ENCODE measurements around the gene CRAT. TPM values are rescaled to one million over a fixed set of nuclear protein-coding genes. Genes with fewer than 3 reads are reported as not detected.
A peak's percentile ranks its signal among the peaks of the same experiment; 100 is the strongest.

Gene CRAT
- total RNA-seq, 3 donors from 2014 or later: 3.4 to 5.2 (median 5.2) TPM

DNA sequence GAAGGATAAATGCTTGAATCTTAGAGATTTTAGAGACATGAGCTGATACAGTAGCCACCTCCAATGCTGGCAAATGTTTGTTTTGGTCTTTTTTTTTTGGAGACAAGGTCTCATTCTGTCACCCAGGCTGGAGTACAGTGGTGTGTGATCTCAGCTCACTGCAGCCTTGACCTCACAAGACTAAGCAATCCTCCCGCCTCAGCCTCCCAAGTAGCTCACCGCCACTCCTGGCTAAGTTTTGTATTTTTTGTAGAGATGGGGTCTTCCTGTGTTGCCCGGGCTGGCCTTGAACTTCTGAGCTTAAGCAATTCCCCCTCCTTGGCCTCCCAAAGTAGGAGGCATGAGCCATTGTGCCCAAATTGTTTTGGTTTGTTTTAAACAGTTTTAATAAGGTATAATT, 36.5 kb downstream of the CRAT start:
- Mint-ChIP-seq H3K4me1 (ENCODE audit: low read depth) (peaks cover 22% of the 10 kb centered on the region), H3K36me3 (ENCODE audit: insufficient read depth) (no peaks in the 10 kb centered on the region), H3K4me3 (no peak overlapping the region), H3K9me3 (no peaks in the 10 kb centered on the region), H3K27me3 (ENCODE audit: low read depth) (no peaks in the 10 kb centered on the region)
- DNase-seq (no peak), ATAC-seq (no peak)

DNA sequence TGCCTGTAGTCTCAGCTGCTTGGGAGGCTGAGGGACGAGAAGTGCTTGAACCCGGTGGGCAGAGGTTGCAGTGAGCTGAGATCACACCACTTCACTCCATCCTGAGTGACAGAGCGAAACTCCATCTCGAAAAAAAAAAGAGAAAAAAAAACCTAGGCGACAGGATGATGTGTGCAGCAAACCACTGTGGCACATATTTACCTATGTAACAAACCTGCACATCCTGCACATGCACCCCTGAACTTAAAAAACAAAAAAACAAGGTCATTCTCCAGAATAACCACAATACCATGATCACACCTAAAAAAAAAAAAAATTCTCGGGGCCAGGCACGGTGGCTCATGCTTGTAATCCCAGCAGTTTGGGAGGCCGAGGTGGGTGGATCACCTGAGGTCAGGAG, 37.2 kb downstream of the CRAT start:
- no peaks in the 10 kb centered on the region for H3K9me3 Mint-ChIP-seq
- H3K4me3 Mint-ChIP-seq: no peak overlapping the region
- no peaks in the 10 kb centered on the region for H3K27me3 Mint-ChIP-seq (ENCODE audit: low read depth)
- no peak for DNase-seq
- H3K36me3 Mint-ChIP-seq (ENCODE audit: insufficient read depth): no peaks in the 10 kb centered on the region
- no peak for ATAC-seq
- H3K4me1 Mint-ChIP-seq (ENCODE audit: low read depth): peaks cover 28% of the 10 kb centered on the region

- DNase-seq: no peak
- Mint-ChIP-seq H3K4me3 (no peak overlapping the region), H3K9me3 (no peaks in the 10 kb centered on the region), H3K27me3 (ENCODE audit: low read depth) (no peaks in the 10 kb centered on the region), H3K4me1 (ENCODE audit: low read depth) (peaks cover 32% of the 10 kb centered on the region), H3K36me3 (ENCODE audit: insufficient read depth) (no peaks in the 10 kb centered on the region)
- ATAC-seq: no peak
Measured at GRCh38 chr9:129072171-129072570, 38.4 kb downstream of the CRAT start.

DNA sequence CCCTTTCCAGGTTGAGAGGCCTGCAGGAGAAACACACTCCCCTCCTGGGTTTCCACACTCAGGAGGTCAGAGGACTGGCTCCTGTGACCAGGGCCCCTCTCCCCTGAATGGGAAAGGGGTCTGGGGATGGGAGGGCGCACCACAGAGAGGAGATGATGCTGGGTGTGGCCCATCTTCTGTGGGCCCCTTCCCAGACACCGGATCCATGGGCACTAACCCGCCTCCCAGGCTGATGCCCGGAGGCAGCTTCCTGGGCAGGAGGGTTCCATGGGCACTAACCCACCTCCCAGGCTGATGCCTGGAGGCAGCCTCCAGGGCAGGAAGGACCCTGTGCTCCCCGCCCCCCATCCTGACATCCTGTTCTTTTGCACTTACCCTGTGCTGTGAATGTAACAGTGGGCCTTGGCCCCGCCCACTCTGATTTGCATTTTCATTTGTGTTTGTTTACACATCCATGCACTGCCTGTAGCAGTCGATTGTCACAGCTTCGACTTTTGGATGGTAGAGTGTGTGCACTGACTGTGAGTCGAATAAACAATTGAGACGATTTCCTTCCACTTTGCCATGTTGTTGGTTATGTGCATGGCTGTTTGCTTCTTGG, 39.0 kb downstream of the CRAT start:
- no peak for ATAC-seq
- H3K36me3 Mint-ChIP-seq (ENCODE audit: insufficient read depth): no peaks in the 10 kb centered on the region
- H3K27me3 Mint-ChIP-seq (ENCODE audit: low read depth): no peaks in the 10 kb centered on the region
- no peak overlapping the region for H3K4me3 Mint-ChIP-seq
- no peaks in the 10 kb centered on the region for H3K9me3 Mint-ChIP-seq
- DNase-seq: no peak
- H3K4me1 Mint-ChIP-seq (ENCODE audit: low read depth): peaks cover 32% of the 10 kb centered on the region

DNA sequence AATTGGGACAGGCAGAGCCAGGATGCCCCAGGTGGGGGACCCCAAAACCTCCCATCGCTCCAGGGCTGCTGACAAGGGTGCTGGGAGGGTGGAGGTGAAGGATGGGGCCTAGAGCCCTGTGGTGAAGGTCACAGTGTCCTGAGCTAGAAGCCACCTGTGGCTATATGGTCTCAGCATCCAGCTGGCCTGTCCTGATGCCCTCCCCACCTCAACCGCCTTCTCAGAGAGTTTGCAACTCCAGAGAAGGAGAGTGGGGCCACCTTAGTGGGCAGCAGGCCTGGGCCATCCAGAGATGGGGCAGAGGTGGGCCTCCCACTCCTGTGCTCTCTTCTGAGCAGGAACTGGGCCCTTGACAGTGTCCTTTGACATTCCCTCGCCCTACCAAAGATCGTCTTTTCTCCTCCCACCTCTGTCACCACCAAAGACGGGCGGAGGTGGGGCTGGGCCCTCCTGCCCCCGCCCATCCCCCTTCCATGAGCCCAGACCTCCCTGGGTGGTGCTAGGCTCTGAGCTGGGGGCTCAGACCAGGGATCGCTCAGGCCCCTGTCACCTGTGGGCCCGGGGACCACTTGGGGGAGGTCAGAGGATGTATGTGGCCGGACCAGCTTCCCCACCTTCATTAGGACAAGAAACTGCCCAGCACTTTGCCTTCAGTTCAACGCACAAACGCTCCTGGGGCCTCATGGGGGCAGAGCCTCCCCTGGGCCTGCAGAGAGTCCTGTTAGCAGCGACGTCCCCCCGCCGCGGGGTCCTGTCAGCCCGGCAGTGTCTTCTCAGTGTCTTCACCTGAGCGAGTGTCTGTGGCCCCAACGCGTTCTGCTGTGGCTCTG, 39.7 kb downstream of the CRAT start:
- H3K36me3 Mint-ChIP-seq (ENCODE audit: insufficient read depth): no peaks in the 10 kb centered on the region
- H3K27me3 Mint-ChIP-seq (ENCODE audit: low read depth): no peaks in the 10 kb centered on the region
- peaks cover 32% of the 10 kb centered on the region for H3K4me1 Mint-ChIP-seq (ENCODE audit: low read depth)
- H3K4me3 Mint-ChIP-seq: no peak overlapping the region
- H3K9me3 Mint-ChIP-seq: no peaks in the 10 kb centered on the region
- ATAC-seq (no peak), DNase-seq (no peak)

- no peak for ATAC-seq
- no peaks in the 10 kb centered on the region for H3K27me3 Mint-ChIP-seq (ENCODE audit: low read depth)
- H3K36me3 Mint-ChIP-seq (ENCODE audit: insufficient read depth): no peaks in the 10 kb centered on the region
- no peaks in the 10 kb centered on the region for H3K9me3 Mint-ChIP-seq
- no peak overlapping the region for H3K4me3 Mint-ChIP-seq
- no peak for DNase-seq
- peaks cover 32% of the 10 kb centered on the region for H3K4me1 Mint-ChIP-seq (ENCODE audit: low read depth)
Measured at GRCh38 chr9:129069862-129070641, 40.5 kb downstream of the CRAT start.

DNA sequence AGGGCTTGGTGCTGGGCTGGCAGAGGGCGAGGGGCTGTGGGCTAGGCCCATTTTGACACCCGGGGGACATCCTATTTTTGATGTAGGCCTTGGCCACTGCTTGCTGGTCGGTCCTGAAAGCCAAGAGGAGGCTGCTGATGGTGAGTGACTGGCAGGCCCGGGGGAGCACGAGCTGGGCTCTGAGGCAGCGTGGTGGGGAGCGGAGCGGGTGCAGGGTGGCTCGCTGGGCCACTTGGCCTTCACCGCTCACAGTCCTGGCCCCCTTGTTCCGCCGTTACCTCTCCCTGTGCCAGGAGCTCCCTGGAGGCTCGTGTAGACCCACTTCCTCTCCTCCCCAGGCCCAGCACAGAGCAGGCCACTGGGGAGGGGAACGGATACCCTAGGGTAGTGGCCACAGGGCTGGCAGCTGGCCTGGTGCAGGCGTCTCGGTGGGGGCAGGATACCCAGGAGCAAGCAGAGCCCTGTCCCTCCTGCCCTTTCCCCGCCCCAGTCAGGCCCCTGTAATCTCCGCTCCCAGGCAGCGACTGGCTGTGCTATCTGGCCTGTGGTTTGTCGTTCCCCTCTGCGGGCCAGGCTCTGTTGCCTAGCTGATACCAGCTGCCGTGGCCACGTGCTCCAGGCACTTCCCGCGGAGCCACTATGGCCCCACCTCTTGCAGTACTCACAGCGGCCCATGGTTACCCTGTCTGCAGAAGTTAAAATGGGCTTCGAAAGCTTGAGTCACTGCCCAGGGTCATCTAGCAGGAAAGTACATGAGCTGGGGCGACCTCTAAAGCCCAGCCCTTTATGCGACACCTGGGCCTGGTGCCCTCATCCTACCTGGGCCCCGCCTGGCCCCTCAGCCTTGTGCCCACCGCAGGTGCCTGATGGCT, 41.4 kb downstream of the CRAT start:
- DNase-seq (peak; percentile 37), ATAC-seq (peak; percentile 84 to 85)
- H3K9me3 Mint-ChIP-seq: no peaks in the 10 kb centered on the region
- peaks cover 31% of the 10 kb centered on the region for H3K4me1 Mint-ChIP-seq (ENCODE audit: low read depth)
- H3K27me3 Mint-ChIP-seq (ENCODE audit: low read depth): no peaks in the 10 kb centered on the region
- no peaks in the 10 kb centered on the region for H3K36me3 Mint-ChIP-seq (ENCODE audit: insufficient read depth)
- peak overlapping the region; percentile 37 for H3K4me3 Mint-ChIP-seq

- H3K27me3 Mint-ChIP-seq (ENCODE audit: low read depth): no peaks in the 10 kb centered on the region
- DNase-seq (no peak), ATAC-seq (no peak)
- H3K4me3 Mint-ChIP-seq: no peak overlapping the region
- H3K36me3 Mint-ChIP-seq (ENCODE audit: insufficient read depth): peaks cover 2% of the 10 kb centered on the region
- no peaks in the 10 kb centered on the region for H3K9me3 Mint-ChIP-seq
- peaks cover 26% of the 10 kb centered on the region for H3K4me1 Mint-ChIP-seq (ENCODE audit: low read depth)
Measured at GRCh38 chr9:129068110-129068509, 42.5 kb downstream of the CRAT start.

GRCh38 chr9:129064499-129064908, 46.1 kb downstream of the CRAT start:
- H3K27me3 Mint-ChIP-seq (ENCODE audit: low read depth): no peaks in the 10 kb centered on the region
- no peak overlapping the region for H3K4me3 Mint-ChIP-seq
- no peak for DNase-seq
- peaks cover 12% of the 10 kb centered on the region for H3K4me1 Mint-ChIP-seq (ENCODE audit: low read depth)
- peaks cover 2% of the 10 kb centered on the region for H3K36me3 Mint-ChIP-seq (ENCODE audit: insufficient read depth)
- no peak for ATAC-seq
- no peaks in the 10 kb centered on the region for H3K9me3 Mint-ChIP-seq

GRCh38 chr9:129063061-129063460, 47.5 kb downstream of the CRAT start:
- H3K4me1 Mint-ChIP-seq (ENCODE audit: low read depth): peaks cover under 1% of the 10 kb centered on the region
- no peak for ATAC-seq
- H3K4me3 Mint-ChIP-seq: no peak overlapping the region
- peaks cover 2% of the 10 kb centered on the region for H3K36me3 Mint-ChIP-seq (ENCODE audit: insufficient read depth)
- no peak for DNase-seq
- no peaks in the 10 kb centered on the region for H3K27me3 Mint-ChIP-seq (ENCODE audit: low read depth)
- no peaks in the 10 kb centered on the region for H3K9me3 Mint-ChIP-seq

GRCh38 chr9:129060991-129061390, 49.6 kb downstream of the CRAT start:
- DNase-seq (no peak), ATAC-seq (no peak)
- H3K36me3 Mint-ChIP-seq (ENCODE audit: insufficient read depth): peaks cover 2% of the 10 kb centered on the region
- no peaks in the 10 kb centered on the region for H3K9me3 Mint-ChIP-seq
- H3K4me3 Mint-ChIP-seq: no peak overlapping the region
- H3K27me3 Mint-ChIP-seq (ENCODE audit: low read depth): no peaks in the 10 kb centered on the region
- H3K4me1 Mint-ChIP-seq (ENCODE audit: low read depth): no peaks in the 10 kb centered on the region

GRCh38 chr9:129059796-129060785, 50.5 kb downstream of the CRAT start:
- no peak for DNase-seq
- no peak for ATAC-seq
- Mint-ChIP-seq H3K27me3 (ENCODE audit: low read depth) (no peaks in the 10 kb centered on the region), H3K4me1 (ENCODE audit: low read depth) (no peaks in the 10 kb centered on the region), H3K4me3 (no peak overlapping the region), H3K36me3 (ENCODE audit: insufficient read depth) (peaks cover 2% of the 10 kb centered on the region), H3K9me3 (no peaks in the 10 kb centered on the region)
